ENCODE measurements around the gene CRY1.
A peak's percentile ranks its signal among the peaks of the same experiment; 100 is the strongest.
"Not testable (repeated sequence)": the region's sequence is repeated elsewhere in the genome, so short reads cannot be mapped to it uniquely, and the experiment has no call there.

CRY1 gene

GRCh38 chr12:107079172-107080011, 14.0 kb downstream of the CRY1 start:
- no peaks in the 10 kb centered on the region for H3K36me3 ChIP-seq (replicated peaks)
- no peak overlapping the region for H3K4me3 ChIP-seq
- H3K4me1 ChIP-seq, result no peaks in the 10 kb centered on the region
- in situ Hi-C loops (cut with MboI; ENCODE audit: low sequenced_read_pairs), result no loop called here
- H3K9me3 ChIP-seq, result 0 out of 2 replicates have a peak, but pooled peaks cover 2% of the 10 kb centered on the region
- peak in 1 of 2 experiments; percentile 12 for DNase-seq (ENCODE audit: low spot score in 2 of 2)
- no peaks in the 10 kb centered on the region for H3K27me3 ChIP-seq (ENCODE audit: low read depth)

GRCh38 chr12:107073266-107073665, 20.1 kb downstream of the CRY1 start:
- in situ Hi-C loops (cut with MboI; ENCODE audit: low sequenced_read_pairs); H3K4me1 ChIP-seq; H3K9me3 ChIP-seq; H3K4me3 ChIP-seq; DNase-seq (ENCODE audit: low spot score in 2 of 2); H3K36me3 ChIP-seq (replicated peaks); H3K27me3 ChIP-seq (ENCODE audit: low read depth): not testable (repeated sequence)

- in situ Hi-C loops (cut with MboI; ENCODE audit: low sequenced_read_pairs), result no loop called here
- H3K4me1 ChIP-seq, result peaks cover 10% of the 10 kb centered on the region
- no peak overlapping the region for H3K4me3 ChIP-seq
- no peaks in the 10 kb centered on the region for H3K9me3 ChIP-seq
- no peak for DNase-seq (ENCODE audit: low spot score in 2 of 2)
- H3K36me3 ChIP-seq (replicated peaks), result no peaks in the 10 kb centered on the region
- no peaks in the 10 kb centered on the region for H3K27me3 ChIP-seq (ENCODE audit: low read depth)
Observed at GRCh38 chr12:107066691-107067090, 26.7 kb downstream of the CRY1 start.

- Histone ChIP-seq H3K36me3 (replicated peaks) (no peaks in the 10 kb centered on the region), H3K27me3 (ENCODE audit: low read depth) (no peaks in the 10 kb centered on the region), H3K9me3 (no peaks in the 10 kb centered on the region), H3K4me3 (no peak overlapping the region), H3K4me1 (peaks cover 10% of the 10 kb centered on the region)
- no peak for DNase-seq (ENCODE audit: low spot score in 2 of 2)
- in situ Hi-C loops (cut with MboI; ENCODE audit: low sequenced_read_pairs), result no loop called here
Observed at GRCh38 chr12:107064687-107065086, 28.7 kb downstream of the CRY1 start.

- Histone ChIP-seq H3K36me3 (replicated peaks) (no peaks in the 10 kb centered on the region), H3K4me1 (peaks cover 10% of the 10 kb centered on the region), H3K4me3 (no peak overlapping the region), H3K27me3 (ENCODE audit: low read depth) (no peaks in the 10 kb centered on the region), H3K9me3 (no peaks in the 10 kb centered on the region)
- in situ Hi-C loops (cut with MboI; ENCODE audit: low sequenced_read_pairs), result no loop called here
- DNase-seq (ENCODE audit: low spot score in 2 of 2), result no peak
Observed at GRCh38 chr12:107064243-107064642, 29.1 kb downstream of the CRY1 start.

- no peak overlapping the region for H3K4me3 ChIP-seq
- DNase-seq (ENCODE audit: low spot score in 2 of 2), result no peak
- in situ Hi-C loops (cut with MboI; ENCODE audit: low sequenced_read_pairs), result no loop called here
- no peaks in the 10 kb centered on the region for H3K9me3 ChIP-seq
- peaks cover 39% of the 10 kb centered on the region for H3K4me1 ChIP-seq
- H3K36me3 ChIP-seq (replicated peaks), result no peaks in the 10 kb centered on the region
- H3K27me3 ChIP-seq (ENCODE audit: low read depth), result no peaks in the 10 kb centered on the region
Observed at GRCh38 chr12:107058190-107058589, 35.2 kb downstream of the CRY1 start.

GRCh38 chr12:107057071-107057834, 36.1 kb downstream of the CRY1 start:
- DNase-seq (ENCODE audit: low spot score in 2 of 2), result peak; percentile 28 to 78
- no peak overlapping the region for H3K4me3 ChIP-seq
- H3K4me1 ChIP-seq, result peaks cover 30% of the 10 kb centered on the region
- H3K27me3 ChIP-seq (ENCODE audit: low read depth), result no peaks in the 10 kb centered on the region
- no peaks in the 10 kb centered on the region for H3K36me3 ChIP-seq (replicated peaks)
- H3K9me3 ChIP-seq, result no peaks in the 10 kb centered on the region
- in situ Hi-C loops (cut with MboI; ENCODE audit: low sequenced_read_pairs), result no loop called here

- Histone ChIP-seq H3K36me3 (replicated peaks) (no peaks in the 10 kb centered on the region), H3K9me3 (0 out of 2 replicates have a peak, but pooled peaks cover 4% of the 10 kb centered on the region), H3K4me3 (no peak overlapping the region), H3K27me3 (ENCODE audit: low read depth) (no peaks in the 10 kb centered on the region), H3K4me1 (peaks cover 30% of the 10 kb centered on the region)
- in situ Hi-C loops (cut with MboI; ENCODE audit: low sequenced_read_pairs), result no loop called here
- no peak for DNase-seq (ENCODE audit: low spot score in 2 of 2)
Observed at GRCh38 chr12:107053709-107054108, 39.6 kb downstream of the CRY1 start.

- Histone ChIP-seq H3K4me1 (no peaks in the 10 kb centered on the region), H3K4me3 (no peak overlapping the region), H3K36me3 (replicated peaks) (no peaks in the 10 kb centered on the region), H3K9me3 (0 out of 2 replicates have a peak, but pooled peaks cover 4% of the 10 kb centered on the region), H3K27me3 (ENCODE audit: low read depth) (no peaks in the 10 kb centered on the region)
- DNase-seq (ENCODE audit: low spot score in 2 of 2), result no peak
- in situ Hi-C loops (cut with MboI; ENCODE audit: low sequenced_read_pairs), result no loop called here
Observed at GRCh38 chr12:107045186-107045585, 48.2 kb downstream of the CRY1 start.

- H3K36me3 ChIP-seq (replicated peaks), result no peaks in the 10 kb centered on the region
- no peak for DNase-seq (ENCODE audit: low spot score in 2 of 2)
- in situ Hi-C loops (cut with MboI; ENCODE audit: low sequenced_read_pairs), result no loop called here
- H3K4me3 ChIP-seq, result no peak overlapping the region
- no peaks in the 10 kb centered on the region for H3K4me1 ChIP-seq
- no peaks in the 10 kb centered on the region for H3K9me3 ChIP-seq
- no peaks in the 10 kb centered on the region for H3K27me3 ChIP-seq (ENCODE audit: low read depth)
Observed at GRCh38 chr12:107042801-107043200, 50.5 kb downstream of the CRY1 start.

- Histone ChIP-seq H3K4me3 (no peak overlapping the region), H3K9me3 (no peaks in the 10 kb centered on the region), H3K27me3 (ENCODE audit: low read depth) (no peaks in the 10 kb centered on the region), H3K36me3 (replicated peaks) (no peaks in the 10 kb centered on the region), H3K4me1 (no peaks in the 10 kb centered on the region)
- DNase-seq (ENCODE audit: low spot score in 2 of 2), result no peak
- in situ Hi-C loops (cut with MboI; ENCODE audit: low sequenced_read_pairs), result no loop called here
Observed at GRCh38 chr12:107035733-107036132, 57.6 kb downstream of the CRY1 start.

- DNase-seq (ENCODE audit: low spot score in 2 of 2), result no peak
- H3K36me3 ChIP-seq (replicated peaks), result no peaks in the 10 kb centered on the region
- in situ Hi-C loops (cut with MboI; ENCODE audit: low sequenced_read_pairs), result no loop called here
- no peak overlapping the region for H3K4me3 ChIP-seq
- H3K4me1 ChIP-seq, result no peaks in the 10 kb centered on the region; the same call in 1 of the 2 replicates
- no peaks in the 10 kb centered on the region for H3K27me3 ChIP-seq (ENCODE audit: low read depth)
- H3K9me3 ChIP-seq, result no peaks in the 10 kb centered on the region
Observed at GRCh38 chr12:107033758-107034739, 59.3 kb downstream of the CRY1 start.

GRCh38 chr12:107032266-107032665, 61.1 kb downstream of the CRY1 start:
- Histone ChIP-seq H3K9me3 (no peaks in the 10 kb centered on the region), H3K4me1 (peaks cover 2% of the 10 kb centered on the region; the same call in 1 of the 2 replicates), H3K36me3 (replicated peaks) (no peaks in the 10 kb centered on the region), H3K27me3 (ENCODE audit: low read depth) (no peaks in the 10 kb centered on the region), H3K4me3 (no peak overlapping the region)
- DNase-seq (ENCODE audit: low spot score in 2 of 2), result no peak
- in situ Hi-C loops (cut with MboI; ENCODE audit: low sequenced_read_pairs), result no loop called here
